Liver (tissue), 9 donors: ENCODE results near the gene PTPRD. TPM values are rescaled to one million over a fixed set of nuclear protein-coding genes. Genes with fewer than 3 reads are reported as not detected.

Experiments
- DNase-seq: peaks from one replicate; pipeline ENCODE4 v3.0.0-alpha.2; 2017; ENCODE audit warnings: low spot score
- H3K27ac ChIP-seq, 2 donors: one replicate each; pipeline ENCODE4 v1.7.0; 2013; ENCODE audit warnings: inconsistent platforms in 2 of 2, low read length in 2 of 2, control low read depth in 1 of 2, low read depth in 1 of 2, mild to moderate bottlenecking in 1 of 2
- H3K27me3 ChIP-seq, 4 donors: one replicate each; pipeline versions ENCODE4 v1.6.1 to v1.7.0; 2013; ENCODE audit warnings: low read length in 3 of 4, inconsistent platforms in 1 of 4, mild to moderate bottlenecking in 1 of 4, moderate library complexity in 1 of 4; ENCODE audit not compliant: control insufficient read depth in 4 of 4, insufficient read depth in 4 of 4
- H3K36me3 ChIP-seq, 4 donors: one replicate each; pipeline versions ENCODE4 v1.6.1 to v1.7.0; 2013; ENCODE audit warnings: low read length in 3 of 4, mild to moderate bottlenecking in 3 of 4, low read depth in 1 of 4, moderate library complexity in 1 of 4; ENCODE audit not compliant: control insufficient read depth in 4 of 4, insufficient read depth in 3 of 4
- H3K4me1 ChIP-seq, 4 donors: one replicate each; pipeline versions ENCODE4 v1.6.1 to v1.7.0; 2013; ENCODE audit warnings: low read length in 3 of 4, mild to moderate bottlenecking in 3 of 4, moderate library complexity in 1 of 4; ENCODE audit not compliant: control insufficient read depth in 4 of 4, insufficient read depth in 4 of 4
- H3K4me3 ChIP-seq, 3 donors: one replicate each; pipeline versions ENCODE4 v1.6.1 to v1.7.0; 2013; ENCODE audit warnings: low read length in 3 of 3, control low read depth in 1 of 3, low read depth in 1 of 3, mild to moderate bottlenecking in 1 of 3
- H3K9ac ChIP-seq, 2 donors: one replicate each; pipeline ENCODE4 v1.7.0; 2013; ENCODE audit warnings: low read length in 2 of 2, mild to moderate bottlenecking in 2 of 2, moderate library complexity in 2 of 2, control low read depth in 1 of 2, low read depth in 1 of 2
- H3K9me3 ChIP-seq, 4 donors: one replicate each; pipeline versions ENCODE4 v1.6.1 to v1.7.0; 2013; ENCODE audit warnings: low read length in 3 of 4; ENCODE audit not compliant: control insufficient read depth in 4 of 4
- EGR1 ChIP-seq, 2 donors: IDR thresholded peaks; 2 replicates each; pipeline ENCODE4 v1.6.1; 2016 to 2018; ENCODE audit warnings: antibody characterized with exemption in 2 of 2, low read depth in 2 of 2
- FOXA1 ChIP-seq: IDR thresholded peaks from 2 replicates; pipeline ENCODE4 v1.6.1; 2016; ENCODE audit warnings: antibody characterized with exemption
- FOXA2 ChIP-seq: IDR thresholded peaks from 2 replicates; pipeline ENCODE4 v1.6.1; 2016; ENCODE audit warnings: antibody characterized with exemption
- GABPA ChIP-seq, 2 donors: IDR thresholded peaks in 1 of 2; conservative IDR thresholded peaks in 1 of 2; 2 replicates each; pipeline ENCODE4 v1.6.1; 2016; ENCODE audit warnings: antibody characterized with exemption in 2 of 2, mild to moderate bottlenecking in 1 of 2, moderate library complexity in 1 of 2
- HNF4A ChIP-seq, 2 donors: conservative IDR thresholded peaks; 2 replicates each; pipeline ENCODE4 v1.6.1; 2016; ENCODE audit warnings: antibody characterized with exemption in 2 of 2, mild to moderate bottlenecking in 2 of 2
- HNF4G ChIP-seq: IDR thresholded peaks from 2 replicates; pipeline ENCODE4 v1.6.1; 2016; ENCODE audit warnings: antibody characterized with exemption
- JUND ChIP-seq, 2 donors: IDR thresholded peaks; 2 replicates each; pipeline ENCODE4 v1.6.1; 2016; ENCODE audit warnings: antibody characterized with exemption in 2 of 2
- RAD21 ChIP-seq, 2 donors: IDR thresholded peaks; 2 replicates each; pipeline ENCODE4 v1.6.1; 2016; ENCODE audit warnings: antibody characterized with exemption in 2 of 2, mild to moderate bottlenecking in 2 of 2
- RXRA ChIP-seq, 2 donors: IDR thresholded peaks; 2 replicates each; pipeline ENCODE4 v1.6.1; 2017 to 2018; ENCODE audit warnings: antibody characterized with exemption in 2 of 2, mild to moderate bottlenecking in 1 of 2
- SP1 ChIP-seq: IDR thresholded peaks from 2 replicates; pipeline ENCODE4 v1.6.1; 2018; ENCODE audit warnings: antibody characterized with exemption, mild to moderate bottlenecking
- TAF1 ChIP-seq: conservative IDR thresholded peaks from 2 replicates; pipeline ENCODE4 v1.6.1; 2016; ENCODE audit warnings: antibody characterized with exemption, mild to moderate bottlenecking
- WGBS: extraction: QIAGEN DNeasy Blood & Tissue Kit; methylation state at CpG from one replicate; pipeline ENCODE4 v1.1.7; 2013; 5-methylcytosine and 5-hydroxymethylcytosine counted together
- polyA plus RNA-seq, 2 donors: library from polyadenylated mRNA; stranded (reverse) in 1 of 2; unstranded in 1 of 2; fragments of 200-250 nt in 1 of 2; fragments of >200 nt in 1 of 2; fragmentation: Nextera tagmentation in 1 of 2; extraction: Ambion mirVana in 1 of 2; gene quantifications; one replicate each; pipeline versions ENCODE4 v1.2.1 to v1.2.3, GENCODE V29; 2013 to 2015
- total RNA-seq, 2 donors: library from RNA; depleted of rRNA; stranded (reverse); fragments of >200 nt; gene quantifications; one replicate each; pipeline ENCODE4 v1.2.3, GENCODE V29; 2014
- TF ChIP-seq, protein P1 (sequence below): IDR thresholded peaks from 2 replicates; pipeline ENCODE4 v1.6.1; 2016; ENCODE audit warnings: antibody characterized with exemption
- TF ChIP-seq, protein P2 (sequence below): fragments of 150-350 bp; IDR thresholded peaks from 2 replicates; pipeline ENCODE4 v1.5.1; 2017; ENCODE audit warnings: improper control_type of control experiment, low read depth, low read length; ENCODE audit not compliant: missing input control
- TF ChIP-seq, protein P3 (sequence below): IDR thresholded peaks from 2 replicates; pipeline ENCODE4 v1.6.1; 2016; ENCODE audit warnings: antibody characterized with exemption, mild to moderate bottlenecking
- TF ChIP-seq, protein P4 (sequence below): IDR thresholded peaks from 2 replicates; pipeline ENCODE4 v1.6.1; 2016; ENCODE audit warnings: antibody characterized with exemption
- donor health status: healthy.
- donor health status: healthy.
- donor health status: healthy.
- donor health status: healthy.
- donor health status: healthy.

The PTPRD gene
- total and polyA plus RNA-seq, 4 donors, result 0.78 to 34.2 (median 4.7) TPM

DNA sequence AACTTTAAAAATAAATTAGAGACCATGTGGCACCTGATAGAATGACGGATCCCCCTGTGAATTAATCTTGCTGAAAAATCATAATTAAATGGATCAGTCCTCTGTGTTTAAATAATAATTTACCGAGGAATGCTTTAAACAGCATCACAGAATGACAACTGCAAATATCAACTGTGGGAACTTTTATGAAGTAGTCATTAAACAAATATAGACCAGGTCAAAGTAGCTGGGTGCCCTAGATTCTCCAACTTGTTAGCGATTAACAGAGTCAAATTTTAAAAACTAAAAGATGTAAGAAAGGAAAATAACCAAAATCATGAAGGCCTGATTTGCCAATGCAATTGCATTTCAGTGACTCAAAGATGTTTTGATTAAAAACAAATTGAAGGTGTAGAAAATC lies 933.4 kb downstream of the PTPRD start:
- Histone ChIP-seq H3K4me3 (no peak overlapping the region), H3K4me1 (peaks cover 0 to 9% (median 2%) of the 10 kb centered on the region in 4 donors), H3K27ac (no peak overlapping the region), H3K9ac (no peak overlapping the region), H3K36me3 (no peaks in the 10 kb centered on the region), H3K9me3 (no peaks in the 10 kb centered on the region), H3K27me3 (no peaks in the 10 kb centered on the region)
- DNase-seq, result no peak
- WGBS, result 43% methylated on average over 3 of the region's 3 CpGs
- TF ChIP-seq, protein P1, sequence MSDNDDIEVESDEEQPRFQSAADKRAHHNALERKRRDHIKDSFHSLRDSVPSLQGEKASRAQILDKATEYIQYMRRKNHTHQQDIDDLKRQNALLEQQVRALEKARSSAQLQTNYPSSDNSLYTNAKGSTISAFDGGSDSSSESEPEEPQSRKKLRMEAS, result no peak

DNA sequence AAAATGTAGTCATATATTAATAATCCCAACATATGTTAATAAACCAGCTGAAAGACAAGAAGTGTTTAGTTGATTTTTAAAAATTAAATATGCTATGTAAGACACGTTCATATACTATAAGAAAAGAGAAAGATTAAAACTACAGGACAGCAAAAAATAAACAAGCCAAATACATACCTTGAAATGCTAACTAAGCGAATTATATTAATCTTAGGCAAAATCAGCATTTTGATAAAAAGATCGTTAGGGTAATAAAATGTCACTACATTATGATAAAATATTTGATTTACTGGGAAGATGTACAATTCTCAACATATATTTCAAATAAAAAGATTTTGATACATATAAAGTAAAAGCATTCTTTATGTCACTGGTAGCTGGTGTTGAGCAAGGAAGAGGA lies 938.3 kb downstream of the PTPRD start:
- no peak overlapping the region for H3K27ac ChIP-seq
- no peak overlapping the region for H3K4me3 ChIP-seq
- no peak overlapping the region for H3K9ac ChIP-seq
- H3K9me3 ChIP-seq, result no peaks in the 10 kb centered on the region
- no peak for DNase-seq
- H3K27me3 ChIP-seq, result no peaks in the 10 kb centered on the region
- TF ChIP-seq TAF1, result no peak
- no peak for TF ChIP-seq SP1
- TF ChIP-seq FOXA1, result no peak
- TF ChIP-seq HNF4A (conservative IDR thresholded peaks at IDR 0.05), result no peak
- TF ChIP-seq JUND (IDR thresholded peaks at IDR 0.05), result no peak
- TF ChIP-seq, protein P2, sequence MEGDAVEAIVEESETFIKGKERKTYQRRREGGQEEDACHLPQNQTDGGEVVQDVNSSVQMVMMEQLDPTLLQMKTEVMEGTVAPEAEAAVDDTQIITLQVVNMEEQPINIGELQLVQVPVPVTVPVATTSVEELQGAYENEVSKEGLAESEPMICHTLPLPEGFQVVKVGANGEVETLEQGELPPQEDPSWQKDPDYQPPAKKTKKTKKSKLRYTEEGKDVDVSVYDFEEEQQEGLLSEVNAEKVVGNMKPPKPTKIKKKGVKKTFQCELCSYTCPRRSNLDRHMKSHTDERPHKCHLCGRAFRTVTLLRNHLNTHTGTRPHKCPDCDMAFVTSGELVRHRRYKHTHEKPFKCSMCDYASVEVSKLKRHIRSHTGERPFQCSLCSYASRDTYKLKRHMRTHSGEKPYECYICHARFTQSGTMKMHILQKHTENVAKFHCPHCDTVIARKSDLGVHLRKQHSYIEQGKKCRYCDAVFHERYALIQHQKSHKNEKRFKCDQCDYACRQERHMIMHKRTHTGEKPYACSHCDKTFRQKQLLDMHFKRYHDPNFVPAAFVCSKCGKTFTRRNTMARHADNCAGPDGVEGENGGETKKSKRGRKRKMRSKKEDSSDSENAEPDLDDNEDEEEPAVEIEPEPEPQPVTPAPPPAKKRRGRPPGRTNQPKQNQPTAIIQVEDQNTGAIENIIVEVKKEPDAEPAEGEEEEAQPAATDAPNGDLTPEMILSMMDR, result no peak
- no peak for TF ChIP-seq HNF4G
- H3K4me1 ChIP-seq, result peaks cover 0 to 6% (median 2%) of the 10 kb centered on the region in 4 donors
- 64% methylated on average over 3 of the region's 3 CpGs for WGBS
- H3K36me3 ChIP-seq, result no peaks in the 10 kb centered on the region

GRCh38 chr9:9670454-9670853 lies 942.3 kb downstream of the PTPRD start:
- Histone ChIP-seq H3K9ac (no peak overlapping the region), H3K27me3 (peaks cover 0 to 2% (median 0%) of the 10 kb centered on the region in 4 donors), H3K4me1 (no peaks in the 10 kb centered on the region), H3K9me3 (no peaks in the 10 kb centered on the region), H3K27ac (no peak overlapping the region), H3K36me3 (no peaks in the 10 kb centered on the region), H3K4me3 (no peak overlapping the region)
- WGBS, result 74% methylated on average over 3 of the region's 3 CpGs
- TF ChIP-seq, protein P3, sequence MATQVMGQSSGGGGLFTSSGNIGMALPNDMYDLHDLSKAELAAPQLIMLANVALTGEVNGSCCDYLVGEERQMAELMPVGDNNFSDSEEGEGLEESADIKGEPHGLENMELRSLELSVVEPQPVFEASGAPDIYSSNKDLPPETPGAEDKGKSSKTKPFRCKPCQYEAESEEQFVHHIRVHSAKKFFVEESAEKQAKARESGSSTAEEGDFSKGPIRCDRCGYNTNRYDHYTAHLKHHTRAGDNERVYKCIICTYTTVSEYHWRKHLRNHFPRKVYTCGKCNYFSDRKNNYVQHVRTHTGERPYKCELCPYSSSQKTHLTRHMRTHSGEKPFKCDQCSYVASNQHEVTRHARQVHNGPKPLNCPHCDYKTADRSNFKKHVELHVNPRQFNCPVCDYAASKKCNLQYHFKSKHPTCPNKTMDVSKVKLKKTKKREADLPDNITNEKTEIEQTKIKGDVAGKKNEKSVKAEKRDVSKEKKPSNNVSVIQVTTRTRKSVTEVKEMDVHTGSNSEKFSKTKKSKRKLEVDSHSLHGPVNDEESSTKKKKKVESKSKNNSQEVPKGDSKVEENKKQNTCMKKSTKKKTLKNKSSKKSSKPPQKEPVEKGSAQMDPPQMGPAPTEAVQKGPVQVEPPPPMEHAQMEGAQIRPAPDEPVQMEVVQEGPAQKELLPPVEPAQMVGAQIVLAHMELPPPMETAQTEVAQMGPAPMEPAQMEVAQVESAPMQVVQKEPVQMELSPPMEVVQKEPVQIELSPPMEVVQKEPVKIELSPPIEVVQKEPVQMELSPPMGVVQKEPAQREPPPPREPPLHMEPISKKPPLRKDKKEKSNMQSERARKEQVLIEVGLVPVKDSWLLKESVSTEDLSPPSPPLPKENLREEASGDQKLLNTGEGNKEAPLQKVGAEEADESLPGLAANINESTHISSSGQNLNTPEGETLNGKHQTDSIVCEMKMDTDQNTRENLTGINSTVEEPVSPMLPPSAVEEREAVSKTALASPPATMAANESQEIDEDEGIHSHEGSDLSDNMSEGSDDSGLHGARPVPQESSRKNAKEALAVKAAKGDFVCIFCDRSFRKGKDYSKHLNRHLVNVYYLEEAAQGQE, result no peak
- TF ChIP-seq JUND (IDR thresholded peaks at IDR 0.05) (no peak), EGR1 (IDR thresholded peaks at IDR 0.05; ENCODE audit: low read depth in 2 of 2) (no peak), RXRA (IDR thresholded peaks at IDR 0.05) (no peak), GABPA (IDR thresholded peaks at IDR 0.05 in 1 of 2, conservative IDR thresholded peaks at IDR 0.05 in 1 of 2) (no peak), RAD21 (IDR thresholded peaks at IDR 0.05) (no peak), FOXA2 (no peak), SP1 (no peak), FOXA1 (no peak)
- TF ChIP-seq, protein P2, result no peak
- TF ChIP-seq, protein P4, sequence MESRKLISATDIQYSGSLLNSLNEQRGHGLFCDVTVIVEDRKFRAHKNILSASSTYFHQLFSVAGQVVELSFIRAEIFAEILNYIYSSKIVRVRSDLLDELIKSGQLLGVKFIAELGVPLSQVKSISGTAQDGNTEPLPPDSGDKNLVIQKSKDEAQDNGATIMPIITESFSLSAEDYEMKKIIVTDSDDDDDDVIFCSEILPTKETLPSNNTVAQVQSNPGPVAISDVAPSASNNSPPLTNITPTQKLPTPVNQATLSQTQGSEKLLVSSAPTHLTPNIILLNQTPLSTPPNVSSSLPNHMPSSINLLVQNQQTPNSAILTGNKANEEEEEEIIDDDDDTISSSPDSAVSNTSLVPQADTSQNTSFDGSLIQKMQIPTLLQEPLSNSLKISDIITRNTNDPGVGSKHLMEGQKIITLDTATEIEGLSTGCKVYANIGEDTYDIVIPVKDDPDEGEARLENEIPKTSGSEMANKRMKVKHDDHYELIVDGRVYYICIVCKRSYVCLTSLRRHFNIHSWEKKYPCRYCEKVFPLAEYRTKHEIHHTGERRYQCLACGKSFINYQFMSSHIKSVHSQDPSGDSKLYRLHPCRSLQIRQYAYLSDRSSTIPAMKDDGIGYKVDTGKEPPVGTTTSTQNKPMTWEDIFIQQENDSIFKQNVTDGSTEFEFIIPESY, result no peak
- no peak for DNase-seq
